ENCODE results near the gene ISG20L2. TPM values are rescaled to one million over a fixed set of nuclear protein-coding genes. Genes with fewer than 3 reads are reported as not detected.

Gene ISG20L2
- total and polyA plus RNA-seq, 2 donors (not counting 3 experiments of a cell fraction or from before 2014, with no cell fraction given), result 33.2 to 35.3 TPM

- ChIA-PET POLR2A (interaction anchor here (3.2 kb wide), 1 partner anchor 17 kb away, joined by 27 read pairs; the partner anchor contains the start of gene HDGF), CTCF (interaction anchor here (0.7 to 4.2 kb wide), 6 partner anchors 17 to 91 kb away, joined by 3 to 52 read pairs (median 16); partner anchors contain the start of genes HDGF, ISG20L2, METTL25B and MRPL24)
- TF ChIP-seq JUN (IDR thresholded peaks at IDR 0.05; ENCODE audit: borderline replicate concordance, insufficient read depth, insufficient read length, low read depth) (no peak), EZH2 (IDR thresholded peaks at IDR 0.05; ENCODE audit: borderline replicate concordance, low read depth, low read length, severe bottlenecking) (no peak), CTCF (IDR thresholded peaks at IDR 0.05; ENCODE audit: extremely low read depth in 1 of 2, insufficient read depth in 1 of 2, low read depth in 1 of 2, low read length in 2 of 2) (no peak), GATA2 (IDR thresholded peaks at IDR 0.05; ENCODE audit: insufficient read depth, insufficient read length, low read depth, low read length) (no peak), MAX (IDR thresholded peaks at IDR 0.05; ENCODE audit: insufficient read depth, insufficient read length) (no peak), POLR2AphosphoS5 (IDR thresholded peaks at IDR 0.05; ENCODE audit: insufficient read depth, low read depth, low read length) (no peak), FOS (IDR thresholded peaks at IDR 0.05; ENCODE audit: borderline replicate concordance, insufficient read depth, low read length) (no peak)
- no TSS peak for BruUV-seq (replicated peaks)
- FAIRE-seq (no peak), DNase-seq (ENCODE audit: low read depth, low spot score) (no peak)
- no peak overlapping the region for H2AFZ ChIP-seq (ENCODE audit: low read depth, low read length)
- no peaks in the 10 kb centered on the region for H3K27me3 ChIP-seq (ENCODE audit: control insufficient read depth in 2 of 2, insufficient read depth in 2 of 2, low read length in 2 of 2)
- H3K79me2 ChIP-seq (ENCODE audit: control insufficient read depth, insufficient read depth, low read length), result peaks cover 61% of the 10 kb centered on the region
- H4K20me1 ChIP-seq (replicated peaks; ENCODE audit: control insufficient read depth, extremely low read depth, insufficient read depth, low read length), result peaks cover 7% of the 10 kb centered on the region
- no peaks in the 10 kb centered on the region for H3K9me3 ChIP-seq (replicated peaks; ENCODE audit: control insufficient read depth, insufficient read depth, low read length)
- dilution Hi-C loops (cut with MboI; ENCODE audit: extremely low pct_ligation_motif_present, low sequenced_read_pairs) (no loop called here), intact Hi-C loops (cut with micrococcal nuclease) (no loop called here)
- peak overlapping the region; percentile 65 to 91 (median 68) for H3K4me3 ChIP-seq (replicated peaks in 1 of 3; ENCODE audit: insufficient read depth in 1 of 3, low read depth in 1 of 3, low read length in 3 of 3)
- H3K9ac ChIP-seq (replicated peaks; ENCODE audit: extremely low read depth, insufficient read depth, low read length), result peak overlapping the region; percentile 93
- H3K27ac ChIP-seq (ENCODE audit: insufficient read depth, low read depth, low read length), result no peak overlapping the region
- peaks cover 18% of the 10 kb centered on the region for H3K4me1 ChIP-seq (ENCODE audit: control insufficient read depth, extremely low read depth, insufficient read depth, low read length)
- peak overlapping the region; percentile 76 for H3K4me2 ChIP-seq (ENCODE audit: insufficient read depth, low read length)
- H3K9me1 ChIP-seq (replicated peaks; ENCODE audit: control insufficient read depth, extremely low read depth, insufficient read depth, low read length), result no peaks in the 10 kb centered on the region
- H3K36me3 ChIP-seq (ENCODE audit: control insufficient read depth in 2 of 2, extremely low read depth in 1 of 2, insufficient read depth in 2 of 2, low read length in 2 of 2), result peaks cover 7 to 8% of the 10 kb centered on the region in 2 experiments
Observed at GRCh38 chr1:156768610-156769295, 40.2 kb upstream of the ISG20L2 start.

Data from endothelial cell of umbilical vein (primary cell).